ENCODE data around the gene PARK7. TPM values are rescaled to one million over a fixed set of nuclear protein-coding genes. Genes with fewer than 3 reads are reported as not detected.
A peak's percentile ranks its signal among the peaks of the same experiment; 100 is the strongest.

PARK7 gene
- total RNA-seq, 4 donors from 2014 or later = 222 to 327 (median 257) TPM

- no peak for TF ChIP-seq CTCF (IDR thresholded peaks at IDR 0.05)
- no peak for TF ChIP-seq POLR2A (IDR thresholded peaks at IDR 0.05)
- Histone ChIP-seq H3K27ac (no peak overlapping the region), H3K27me3 (no peaks in the 10 kb centered on the region), H3K4me1 (peaks cover 40 to 45% of the 10 kb centered on the region in 2 donors), H3K9me3 (no peaks in the 10 kb centered on the region), H3K36me3 (peaks cover 25 to 39% of the 10 kb centered on the region in 2 donors), H3K4me3 (replicated peaks in 1 of 3) (no peak overlapping the region)
- intact Hi-C loops (cut with DNase I) = no loop called here
- no peak for DNase-seq
- 86 to 91% methylated on average over 6 of the region's 6 CpGs for WGBS, 2 donors
Measured at GRCh38 chr1:8013800-8014199, 52.3 kb downstream of the PARK7 start.

- intact Hi-C loops (cut with DNase I) = no loop called here
- peaks cover 21 to 39% of the 10 kb centered on the region in 2 donors for H3K36me3 ChIP-seq
Measured at GRCh38 chr1:8014381-8014988, 53.0 kb downstream of the PARK7 start.

GRCh38 chr1:8015036-8015808 lies 53.7 kb downstream of the PARK7 start:
- WGBS, 2 donors = 19 to 21% methylated on average over 8 of the region's 8 CpGs
- Histone ChIP-seq H3K9me3 (no peaks in the 10 kb centered on the region), H3K27ac (peak overlapping the region; percentile 65 to 87 (median 83)), H3K4me3 (replicated peaks in 1 of 3) (no peak overlapping the region), H3K27me3 (no peaks in the 10 kb centered on the region), H3K4me1 (peaks cover 54 to 59% of the 10 kb centered on the region in 2 donors), H3K36me3 (peaks cover 21 to 39% of the 10 kb centered on the region in 2 donors)
- intact Hi-C loops (cut with DNase I) = no loop called here
- no peak for TF ChIP-seq POLR2A (IDR thresholded peaks at IDR 0.05)
- TF ChIP-seq CTCF (IDR thresholded peaks at IDR 0.05) = peak; percentile 8 to 83 (median 64)
- peak; percentile 44 to 54 for DNase-seq

More at GRCh38 chr1:8014381-8014988, 53.0 kb downstream of the PARK7 start:
- H3K4me3 ChIP-seq (replicated peaks in 1 of 3) = no peak overlapping the region
- 89 to 90% methylated on average over 10 of the region's 10 CpGs for WGBS, 2 donors
- peak overlapping the region; percentile 65 to 87 (median 83) for H3K27ac ChIP-seq
- H3K9me3 ChIP-seq = no peaks in the 10 kb centered on the region
- TF ChIP-seq POLR2A (IDR thresholded peaks at IDR 0.05) (no peak), CTCF (IDR thresholded peaks at IDR 0.05) (no peak)
- no peaks in the 10 kb centered on the region for H3K27me3 ChIP-seq
- no peak for DNase-seq
- H3K4me1 ChIP-seq = peaks cover 46 to 52% of the 10 kb centered on the region in 2 donors

GRCh38 chr1:8015809-8016165 lies 54.3 kb downstream of the PARK7 start:
- WGBS, 2 donors = 26 to 28% methylated on average over 2 of the region's 2 CpGs

More at GRCh38 chr1:8015809-8016165, 54.3 kb downstream of the PARK7 start:
- no peaks in the 10 kb centered on the region for H3K27me3 ChIP-seq
- H3K4me3 ChIP-seq (replicated peaks in 1 of 3) = peak overlapping the region in 1 of 3 donors; percentile 6
- peak overlapping the region; percentile 65 to 87 (median 83) for H3K27ac ChIP-seq
- peaks cover 21 to 39% of the 10 kb centered on the region in 2 donors for H3K36me3 ChIP-seq
- H3K9me3 ChIP-seq = no peaks in the 10 kb centered on the region
- TF ChIP-seq POLR2A (IDR thresholded peaks at IDR 0.05) (no peak), CTCF (IDR thresholded peaks at IDR 0.05) (no peak)
- peaks cover 56 to 65% of the 10 kb centered on the region in 2 donors for H3K4me1 ChIP-seq
- DNase-seq = peak; percentile 37 to 49
- intact Hi-C loops (cut with DNase I) = no loop called here

Data from thyroid gland (tissue), 4 donors.